Measurements from ENCODE around the gene MAP4.

DNA sequence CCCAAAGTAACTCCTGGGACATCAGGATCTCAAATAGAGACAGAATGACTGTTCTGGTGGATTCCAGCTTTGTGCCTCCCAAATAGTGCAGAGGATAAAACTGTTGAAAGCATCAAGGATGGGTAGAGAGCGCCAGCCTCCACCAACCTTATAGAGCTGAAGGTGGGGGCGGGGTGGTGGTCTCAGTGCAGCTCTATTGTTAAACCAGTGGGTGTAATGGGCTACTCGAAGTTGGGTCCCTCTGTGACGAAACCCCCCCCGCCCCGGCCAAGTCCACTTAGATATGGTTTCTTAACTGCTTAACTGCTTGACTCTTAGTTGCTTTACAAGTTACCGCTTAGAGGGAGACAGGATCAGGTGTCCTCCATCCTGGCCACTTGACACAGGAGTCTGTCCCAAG lies 190.6 kb downstream of the MAP4 start:
- TF ChIP-seq, protein P1, sequence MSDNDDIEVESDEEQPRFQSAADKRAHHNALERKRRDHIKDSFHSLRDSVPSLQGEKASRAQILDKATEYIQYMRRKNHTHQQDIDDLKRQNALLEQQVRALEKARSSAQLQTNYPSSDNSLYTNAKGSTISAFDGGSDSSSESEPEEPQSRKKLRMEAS (IDR thresholded peaks at IDR 0.05): no peak
- TF ChIP-seq MAZ (IDR thresholded peaks at IDR 0.05; ENCODE audit: borderline replicate concordance, low read depth, low read length): no peak
- no peak for TF ChIP-seq HOXA7 (CRISPR knock-in tag; IDR thresholded peaks at IDR 0.05)
- no peak for TF ChIP-seq POLR2A (IDR thresholded peaks at IDR 0.05; ENCODE audit: low read length)
- no peak for TF ChIP-seq CTCF (IDR thresholded peaks at IDR 0.05)
- no peak for TF ChIP-seq MAFK (IDR thresholded peaks at IDR 0.05; ENCODE audit: partially characterized antibody)
- TF ChIP-seq EP300 (IDR thresholded peaks at IDR 0.05): no peak
- no peak for TF ChIP-seq ZNF302 (CRISPR knock-in tag; IDR thresholded peaks at IDR 0.05)
- no peak for TF ChIP-seq ZFP36 (IDR thresholded peaks at IDR 0.05; ENCODE audit: borderline replicate concordance, partially characterized antibody)
- TF ChIP-seq, protein P2, sequence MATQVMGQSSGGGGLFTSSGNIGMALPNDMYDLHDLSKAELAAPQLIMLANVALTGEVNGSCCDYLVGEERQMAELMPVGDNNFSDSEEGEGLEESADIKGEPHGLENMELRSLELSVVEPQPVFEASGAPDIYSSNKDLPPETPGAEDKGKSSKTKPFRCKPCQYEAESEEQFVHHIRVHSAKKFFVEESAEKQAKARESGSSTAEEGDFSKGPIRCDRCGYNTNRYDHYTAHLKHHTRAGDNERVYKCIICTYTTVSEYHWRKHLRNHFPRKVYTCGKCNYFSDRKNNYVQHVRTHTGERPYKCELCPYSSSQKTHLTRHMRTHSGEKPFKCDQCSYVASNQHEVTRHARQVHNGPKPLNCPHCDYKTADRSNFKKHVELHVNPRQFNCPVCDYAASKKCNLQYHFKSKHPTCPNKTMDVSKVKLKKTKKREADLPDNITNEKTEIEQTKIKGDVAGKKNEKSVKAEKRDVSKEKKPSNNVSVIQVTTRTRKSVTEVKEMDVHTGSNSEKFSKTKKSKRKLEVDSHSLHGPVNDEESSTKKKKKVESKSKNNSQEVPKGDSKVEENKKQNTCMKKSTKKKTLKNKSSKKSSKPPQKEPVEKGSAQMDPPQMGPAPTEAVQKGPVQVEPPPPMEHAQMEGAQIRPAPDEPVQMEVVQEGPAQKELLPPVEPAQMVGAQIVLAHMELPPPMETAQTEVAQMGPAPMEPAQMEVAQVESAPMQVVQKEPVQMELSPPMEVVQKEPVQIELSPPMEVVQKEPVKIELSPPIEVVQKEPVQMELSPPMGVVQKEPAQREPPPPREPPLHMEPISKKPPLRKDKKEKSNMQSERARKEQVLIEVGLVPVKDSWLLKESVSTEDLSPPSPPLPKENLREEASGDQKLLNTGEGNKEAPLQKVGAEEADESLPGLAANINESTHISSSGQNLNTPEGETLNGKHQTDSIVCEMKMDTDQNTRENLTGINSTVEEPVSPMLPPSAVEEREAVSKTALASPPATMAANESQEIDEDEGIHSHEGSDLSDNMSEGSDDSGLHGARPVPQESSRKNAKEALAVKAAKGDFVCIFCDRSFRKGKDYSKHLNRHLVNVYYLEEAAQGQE (IDR thresholded peaks at IDR 0.05): no peak
- TF ChIP-seq ELK1 (IDR thresholded peaks at IDR 0.05; ENCODE audit: low read depth, low read length): no peak

Data from A549 (cell line).